HepG2 (cell line): ENCODE measurements around the gene EFEMP2. TPM values are rescaled to one million over a fixed set of nuclear protein-coding genes. Genes with fewer than 3 reads are reported as not detected.
A peak's percentile ranks its signal among the peaks of the same experiment; 100 is the strongest.

Experiments used
- DPF2 ChIP-seq: sonication (generic); formaldehyde crosslinking; IDR thresholded peaks from 2 replicates; pipeline ENCODE4 v1.4.0; 2020; ENCODE audit warnings: mild to moderate bottlenecking, low read depth, missing genetic modification reagents, borderline replicate concordance
- FIP1L1 ChIP-seq: fragments of 200-400 bp; formaldehyde crosslinking; IDR thresholded peaks from 2 replicates; pipeline ENCODE4 v1.6.1; 2018; ENCODE audit warnings: low read depth, mild to moderate bottlenecking, low read length, moderate library complexity, borderline replicate concordance; ENCODE audit not compliant: insufficient read depth
- NPAS2 ChIP-seq: sonication (generic); formaldehyde crosslinking; IDR thresholded peaks from 2 replicates; pipeline ENCODE4 v1.8.0; 2022; ENCODE audit warnings: mild to moderate bottlenecking, missing genetic modification reagents, borderline replicate concordance
- NR2F2 ChIP-seq: IDR thresholded peaks from 2 replicates; pipeline ENCODE4 v1.6.1; 2012; ENCODE audit warnings: low read depth, inconsistent platforms, borderline replicate concordance
- PCBP1 ChIP-seq: fragments of 200-400 bp; formaldehyde crosslinking; IDR thresholded peaks from 2 replicates; pipeline ENCODE4 v1.6.1; 2017; ENCODE audit warnings: mild to moderate bottlenecking, low read depth, low read length, borderline replicate concordance
- PITX1 ChIP-seq: sonication (generic); formaldehyde crosslinking; IDR thresholded peaks from 2 replicates; pipeline ENCODE4 v1.5.1; 2020; ENCODE audit warnings: mild to moderate bottlenecking, missing genetic modification reagents
- RXRB ChIP-seq: IDR thresholded peaks from 2 replicates; pipeline ENCODE4 v1.6.1; 2016; ENCODE audit warnings: borderline replicate concordance, missing genetic modification reagents, missing compliant biosample characterization
- ZIK1 ChIP-seq: sonication (generic); formaldehyde crosslinking; IDR thresholded peaks from 2 replicates; pipeline ENCODE4 v1.5.0; 2020; ENCODE audit warnings: mild to moderate bottlenecking, low read depth, missing genetic modification reagents, borderline replicate concordance
- ZNF232 ChIP-seq: sonication (generic); formaldehyde crosslinking; IDR thresholded peaks from 2 replicates; pipeline ENCODE4 v1.4.0; 2020; ENCODE audit warnings: missing genetic modification reagents, borderline replicate concordance
- ZNF264 ChIP-seq: sonication (generic); formaldehyde crosslinking; IDR thresholded peaks from 2 replicates; pipeline ENCODE4 v1.4.0; 2020; ENCODE audit warnings: missing genetic modification reagents
- ZNF33B ChIP-seq: sonication (generic); formaldehyde crosslinking; IDR thresholded peaks from 2 replicates; pipeline ENCODE4 v1.5.1; 2020; ENCODE audit warnings: mild to moderate bottlenecking, missing genetic modification reagents
- polyA plus RNA-seq, 8 experiments: library from polyadenylated mRNA; depleted of rRNA in 3 of 8; stranded (reverse) in 7 of 8; unstranded in 1 of 8; fragments of >200 nt; fragmentation: Illumina TruSeq in 4 of 8; extraction: Trizol in 4 of 8; gene quantifications; 2 replicates each; pipeline versions ENCODE4 v1.2.1 to v1.2.3, GENCODE V29; 2011 to 2016; ENCODE audit warnings: low read depth in 4 of 8, missing spikeins in 1 of 8, mixed read lengths in 1 of 8; ENCODE audit not compliant: insufficient read depth in 1 of 8
- total RNA-seq, 5 experiments: library from RNA; depleted of rRNA; stranded (reverse); fragments of >200 nt; fragmentation: Illumina TruSeq; extraction: Trizol; gene quantifications; 2 replicates each; pipeline ENCODE4 v1.2.3, GENCODE V29; 2016; ENCODE audit warnings: low read depth in 1 of 5
- TF ChIP-seq, protein P1 (sequence below), 2 experiments: IDR thresholded peaks; 2 replicates each; pipeline ENCODE4 v1.6.1; 2011 to 2012; ENCODE audit warnings: low read length in 2 of 2, borderline replicate concordance in 1 of 2, low read depth in 1 of 2, mild to moderate bottlenecking in 1 of 2, moderate library complexity in 1 of 2
- TF ChIP-seq, protein P2 (sequence below): sonication (generic); formaldehyde crosslinking; IDR thresholded peaks from 2 replicates; pipeline ENCODE4 v1.4.0; 2020; ENCODE audit warnings: missing genetic modification reagents
- TF ChIP-seq, protein P3 (sequence below): IDR thresholded peaks from 2 replicates; pipeline ENCODE4 v1.6.1; 2016; ENCODE audit warnings: mild to moderate bottlenecking
- TF ChIP-seq, protein P4 (sequence below): IDR thresholded peaks from 2 replicates; pipeline ENCODE4 v1.4.0; 2020; ENCODE audit warnings: mild to moderate bottlenecking, missing genetic modification reagents

The EFEMP2 gene
- total and polyA plus RNA-seq, 2 of the 13 experiments (the other 11 are each of a cell fraction or from before 2014, with no cell fraction given), result 7.4 to 29.7 TPM

DNA sequence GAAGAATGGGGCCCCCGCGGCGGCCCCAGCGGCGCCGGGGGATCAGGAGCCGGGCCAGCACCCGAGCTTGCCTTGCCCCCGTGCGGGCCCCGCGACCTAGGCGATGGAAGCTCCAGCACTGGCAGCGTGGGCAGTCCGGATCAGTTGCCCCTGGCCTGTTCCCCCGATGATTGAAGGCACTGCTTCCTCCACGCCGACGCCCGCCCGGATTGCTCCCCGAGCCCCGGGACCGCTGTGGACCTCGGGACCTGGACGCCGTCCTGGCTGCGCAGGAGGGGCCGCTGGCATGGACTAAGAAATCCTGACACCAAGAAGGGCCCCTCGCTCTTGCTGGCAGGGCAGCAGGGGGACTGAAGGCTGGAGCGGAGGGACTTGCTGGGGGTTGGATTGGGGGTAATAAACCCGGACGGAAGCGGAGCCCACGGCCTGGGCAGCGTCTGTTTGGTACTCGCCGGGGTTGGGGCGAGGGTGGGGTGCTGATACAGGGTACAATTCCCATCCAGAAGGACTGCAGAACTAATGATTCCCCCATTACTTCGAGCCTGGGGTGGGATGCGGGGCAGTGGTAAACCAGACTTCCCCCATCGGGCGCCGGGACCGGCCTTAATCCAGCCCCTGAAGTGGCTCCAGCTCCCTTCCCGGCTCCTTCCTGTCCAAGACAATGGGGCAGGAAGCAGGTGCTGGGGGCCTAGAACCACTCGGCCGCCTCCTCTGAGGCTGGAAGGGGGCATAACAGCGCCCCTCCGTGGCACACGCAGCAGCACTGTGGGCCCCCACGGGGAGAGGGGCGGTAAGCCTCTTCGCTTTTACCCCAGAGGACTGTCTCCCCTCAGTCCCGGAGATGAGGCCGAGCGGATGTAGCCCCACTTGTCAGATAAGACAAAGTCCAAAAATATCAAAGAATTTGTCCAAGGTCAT, 18.9 kb upstream of the EFEMP2 start (continued):
- TF ChIP-seq, protein P1, sequence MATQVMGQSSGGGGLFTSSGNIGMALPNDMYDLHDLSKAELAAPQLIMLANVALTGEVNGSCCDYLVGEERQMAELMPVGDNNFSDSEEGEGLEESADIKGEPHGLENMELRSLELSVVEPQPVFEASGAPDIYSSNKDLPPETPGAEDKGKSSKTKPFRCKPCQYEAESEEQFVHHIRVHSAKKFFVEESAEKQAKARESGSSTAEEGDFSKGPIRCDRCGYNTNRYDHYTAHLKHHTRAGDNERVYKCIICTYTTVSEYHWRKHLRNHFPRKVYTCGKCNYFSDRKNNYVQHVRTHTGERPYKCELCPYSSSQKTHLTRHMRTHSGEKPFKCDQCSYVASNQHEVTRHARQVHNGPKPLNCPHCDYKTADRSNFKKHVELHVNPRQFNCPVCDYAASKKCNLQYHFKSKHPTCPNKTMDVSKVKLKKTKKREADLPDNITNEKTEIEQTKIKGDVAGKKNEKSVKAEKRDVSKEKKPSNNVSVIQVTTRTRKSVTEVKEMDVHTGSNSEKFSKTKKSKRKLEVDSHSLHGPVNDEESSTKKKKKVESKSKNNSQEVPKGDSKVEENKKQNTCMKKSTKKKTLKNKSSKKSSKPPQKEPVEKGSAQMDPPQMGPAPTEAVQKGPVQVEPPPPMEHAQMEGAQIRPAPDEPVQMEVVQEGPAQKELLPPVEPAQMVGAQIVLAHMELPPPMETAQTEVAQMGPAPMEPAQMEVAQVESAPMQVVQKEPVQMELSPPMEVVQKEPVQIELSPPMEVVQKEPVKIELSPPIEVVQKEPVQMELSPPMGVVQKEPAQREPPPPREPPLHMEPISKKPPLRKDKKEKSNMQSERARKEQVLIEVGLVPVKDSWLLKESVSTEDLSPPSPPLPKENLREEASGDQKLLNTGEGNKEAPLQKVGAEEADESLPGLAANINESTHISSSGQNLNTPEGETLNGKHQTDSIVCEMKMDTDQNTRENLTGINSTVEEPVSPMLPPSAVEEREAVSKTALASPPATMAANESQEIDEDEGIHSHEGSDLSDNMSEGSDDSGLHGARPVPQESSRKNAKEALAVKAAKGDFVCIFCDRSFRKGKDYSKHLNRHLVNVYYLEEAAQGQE (IDR thresholded peaks at IDR 0.05; ENCODE audit: borderline replicate concordance in 1 of 2, low read depth in 1 of 2, low read length in 2 of 2), result 0 out of 4 replicates have a peak, but pooled peaks of 1 of the 2 experiments have one; percentile 16
- TF ChIP-seq ZNF232 (CRISPR knock-in tag) (0 out of 2 replicates have a peak, but pooled peaks have one; percentile 37), NPAS2 (CRISPR knock-in tag) (no peak), PITX1 (CRISPR knock-in tag) (peak; percentile 14; the same call in 1 of the 2 replicates), ZNF264 (peak; percentile 18; the same call in 1 of the 2 replicates), ZIK1 (CRISPR knock-in tag) (0 out of 2 replicates have a peak, but pooled peaks have one; percentile 26), ZNF33B (0 out of 2 replicates have a peak, but pooled peaks have one; percentile 51), RXRB (CRISPR knock-in tag) (peak; percentile 50; the same call in 1 of the 2 replicates), NR2F2 (peak; percentile 25; the same call in 1 of the 2 replicates), FIP1L1 (0 out of 2 replicates have a peak, but pooled peaks have one; percentile 18), DPF2 (no peak), PCBP1 (0 out of 2 replicates have a peak, but pooled peaks have one; percentile 63)
- TF ChIP-seq, protein P2, sequence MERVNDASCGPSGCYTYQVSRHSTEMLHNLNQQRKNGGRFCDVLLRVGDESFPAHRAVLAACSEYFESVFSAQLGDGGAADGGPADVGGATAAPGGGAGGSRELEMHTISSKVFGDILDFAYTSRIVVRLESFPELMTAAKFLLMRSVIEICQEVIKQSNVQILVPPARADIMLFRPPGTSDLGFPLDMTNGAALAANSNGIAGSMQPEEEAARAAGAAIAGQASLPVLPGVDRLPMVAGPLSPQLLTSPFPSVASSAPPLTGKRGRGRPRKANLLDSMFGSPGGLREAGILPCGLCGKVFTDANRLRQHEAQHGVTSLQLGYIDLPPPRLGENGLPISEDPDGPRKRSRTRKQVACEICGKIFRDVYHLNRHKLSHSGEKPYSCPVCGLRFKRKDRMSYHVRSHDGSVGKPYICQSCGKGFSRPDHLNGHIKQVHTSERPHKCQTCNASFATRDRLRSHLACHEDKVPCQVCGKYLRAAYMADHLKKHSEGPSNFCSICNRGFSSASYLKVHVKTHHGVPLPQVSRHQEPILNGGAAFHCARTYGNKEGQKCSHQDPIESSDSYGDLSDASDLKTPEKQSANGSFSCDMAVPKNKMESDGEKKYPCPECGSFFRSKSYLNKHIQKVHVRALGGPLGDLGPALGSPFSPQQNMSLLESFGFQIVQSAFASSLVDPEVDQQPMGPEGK, result peak; percentile 95
- TF ChIP-seq, protein P3, sequence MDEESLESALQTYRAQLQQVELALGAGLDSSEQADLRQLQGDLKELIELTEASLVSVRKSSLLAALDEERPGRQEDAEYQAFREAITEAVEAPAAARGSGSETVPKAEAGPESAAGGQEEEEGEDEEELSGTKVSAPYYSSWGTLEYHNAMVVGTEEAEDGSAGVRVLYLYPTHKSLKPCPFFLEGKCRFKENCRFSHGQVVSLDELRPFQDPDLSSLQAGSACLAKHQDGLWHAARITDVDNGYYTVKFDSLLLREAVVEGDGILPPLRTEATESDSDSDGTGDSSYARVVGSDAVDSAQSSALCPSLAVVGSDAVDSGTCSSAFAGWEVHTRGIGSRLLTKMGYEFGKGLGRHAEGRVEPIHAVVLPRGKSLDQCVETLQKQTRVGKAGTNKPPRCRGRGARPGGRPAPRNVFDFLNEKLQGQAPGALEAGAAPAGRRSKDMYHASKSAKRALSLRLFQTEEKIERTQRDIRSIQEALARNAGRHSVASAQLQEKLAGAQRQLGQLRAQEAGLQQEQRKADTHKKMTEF, result peak; percentile 2; the same call in 1 of the 2 replicates
- TF ChIP-seq, protein P4, sequence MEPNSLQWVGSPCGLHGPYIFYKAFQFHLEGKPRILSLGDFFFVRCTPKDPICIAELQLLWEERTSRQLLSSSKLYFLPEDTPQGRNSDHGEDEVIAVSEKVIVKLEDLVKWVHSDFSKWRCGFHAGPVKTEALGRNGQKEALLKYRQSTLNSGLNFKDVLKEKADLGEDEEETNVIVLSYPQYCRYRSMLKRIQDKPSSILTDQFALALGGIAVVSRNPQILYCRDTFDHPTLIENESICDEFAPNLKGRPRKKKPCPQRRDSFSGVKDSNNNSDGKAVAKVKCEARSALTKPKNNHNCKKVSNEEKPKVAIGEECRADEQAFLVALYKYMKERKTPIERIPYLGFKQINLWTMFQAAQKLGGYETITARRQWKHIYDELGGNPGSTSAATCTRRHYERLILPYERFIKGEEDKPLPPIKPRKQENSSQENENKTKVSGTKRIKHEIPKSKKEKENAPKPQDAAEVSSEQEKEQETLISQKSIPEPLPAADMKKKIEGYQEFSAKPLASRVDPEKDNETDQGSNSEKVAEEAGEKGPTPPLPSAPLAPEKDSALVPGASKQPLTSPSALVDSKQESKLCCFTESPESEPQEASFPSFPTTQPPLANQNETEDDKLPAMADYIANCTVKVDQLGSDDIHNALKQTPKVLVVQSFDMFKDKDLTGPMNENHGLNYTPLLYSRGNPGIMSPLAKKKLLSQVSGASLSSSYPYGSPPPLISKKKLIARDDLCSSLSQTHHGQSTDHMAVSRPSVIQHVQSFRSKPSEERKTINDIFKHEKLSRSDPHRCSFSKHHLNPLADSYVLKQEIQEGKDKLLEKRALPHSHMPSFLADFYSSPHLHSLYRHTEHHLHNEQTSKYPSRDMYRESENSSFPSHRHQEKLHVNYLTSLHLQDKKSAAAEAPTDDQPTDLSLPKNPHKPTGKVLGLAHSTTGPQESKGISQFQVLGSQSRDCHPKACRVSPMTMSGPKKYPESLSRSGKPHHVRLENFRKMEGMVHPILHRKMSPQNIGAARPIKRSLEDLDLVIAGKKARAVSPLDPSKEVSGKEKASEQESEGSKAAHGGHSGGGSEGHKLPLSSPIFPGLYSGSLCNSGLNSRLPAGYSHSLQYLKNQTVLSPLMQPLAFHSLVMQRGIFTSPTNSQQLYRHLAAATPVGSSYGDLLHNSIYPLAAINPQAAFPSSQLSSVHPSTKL (CRISPR knock-in tag), result peak; percentile 63
